Stimulated activated CD8-positive, alpha-beta memory T cell treated with anti-CD3 and anti-CD28 coated beads, Interleukin-12 subunit alpha, Interleukin-12 subunit beta, amount 100 ng/mL, for 24 hours (primary cell): ENCODE results near the gene ATXN7L1.

Experiments
- DNase-seq: peaks from one replicate; pipeline ENCODE4 v3.0.0-alpha.2; 2020; ENCODE audit errors: extremely low read depth

The ATXN7L1 gene

GRCh38 chr7:105647591-105647990 lies 228.8 kb downstream of the ATXN7L1 start:
- DNase-seq, result no peak

GRCh38 chr7:105644937-105645336 lies 231.5 kb downstream of the ATXN7L1 start:
- DNase-seq, result no peak

- no peak for DNase-seq
Measured at GRCh38 chr7:105643851-105644250, 232.5 kb downstream of the ATXN7L1 start.

- no peak for DNase-seq
Measured at GRCh38 chr7:105643384-105643783, 233.0 kb downstream of the ATXN7L1 start.

GRCh38 chr7:105642264-105642663 lies 234.1 kb downstream of the ATXN7L1 start:
- DNase-seq, result no peak

- DNase-seq, result no peak
Measured at GRCh38 chr7:105640956-105641810, 235.2 kb downstream of the ATXN7L1 start.

GRCh38 chr7:105639667-105640493 lies 236.5 kb downstream of the ATXN7L1 start:
- DNase-seq, result no peak

- DNase-seq, result no peak
Measured at GRCh38 chr7:105638902-105639495, 237.4 kb downstream of the ATXN7L1 start.

- DNase-seq, result no peak
Measured at GRCh38 chr7:105638334-105638733, 238.1 kb downstream of the ATXN7L1 start.

- DNase-seq, result no peak
Measured at GRCh38 chr7:105637755-105638154, 238.6 kb downstream of the ATXN7L1 start.

- no peak for DNase-seq
Measured at GRCh38 chr7:105636982-105637381, 239.4 kb downstream of the ATXN7L1 start.

- no peak for DNase-seq
Measured at GRCh38 chr7:105635197-105635596, 241.2 kb downstream of the ATXN7L1 start.

GRCh38 chr7:105625986-105626385 lies 250.4 kb downstream of the ATXN7L1 start:
- no peak for DNase-seq

GRCh38 chr7:105623906-105624305 lies 252.5 kb downstream of the ATXN7L1 start:
- DNase-seq, result no peak

GRCh38 chr7:105623378-105623777 lies 253.0 kb downstream of the ATXN7L1 start:
- no peak for DNase-seq

GRCh38 chr7:105622106-105622731 lies 254.2 kb downstream of the ATXN7L1 start:
- no peak for DNase-seq

- no peak for DNase-seq
Measured at GRCh38 chr7:105621617-105622016, 254.8 kb downstream of the ATXN7L1 start.

- no peak for DNase-seq
Measured at GRCh38 chr7:105621176-105621575, 255.2 kb downstream of the ATXN7L1 start.

GRCh38 chr7:105619590-105619989 lies 256.8 kb downstream of the ATXN7L1 start:
- no peak for DNase-seq

GRCh38 chr7:105618016-105618296 lies 258.4 kb downstream of the ATXN7L1 start:
- no peak for DNase-seq

- no peak for DNase-seq
Measured at GRCh38 chr7:105617280-105618015, 259.0 kb downstream of the ATXN7L1 start.
